ENCODE data around the gene AGR2.

AGR2 gene

DNA sequence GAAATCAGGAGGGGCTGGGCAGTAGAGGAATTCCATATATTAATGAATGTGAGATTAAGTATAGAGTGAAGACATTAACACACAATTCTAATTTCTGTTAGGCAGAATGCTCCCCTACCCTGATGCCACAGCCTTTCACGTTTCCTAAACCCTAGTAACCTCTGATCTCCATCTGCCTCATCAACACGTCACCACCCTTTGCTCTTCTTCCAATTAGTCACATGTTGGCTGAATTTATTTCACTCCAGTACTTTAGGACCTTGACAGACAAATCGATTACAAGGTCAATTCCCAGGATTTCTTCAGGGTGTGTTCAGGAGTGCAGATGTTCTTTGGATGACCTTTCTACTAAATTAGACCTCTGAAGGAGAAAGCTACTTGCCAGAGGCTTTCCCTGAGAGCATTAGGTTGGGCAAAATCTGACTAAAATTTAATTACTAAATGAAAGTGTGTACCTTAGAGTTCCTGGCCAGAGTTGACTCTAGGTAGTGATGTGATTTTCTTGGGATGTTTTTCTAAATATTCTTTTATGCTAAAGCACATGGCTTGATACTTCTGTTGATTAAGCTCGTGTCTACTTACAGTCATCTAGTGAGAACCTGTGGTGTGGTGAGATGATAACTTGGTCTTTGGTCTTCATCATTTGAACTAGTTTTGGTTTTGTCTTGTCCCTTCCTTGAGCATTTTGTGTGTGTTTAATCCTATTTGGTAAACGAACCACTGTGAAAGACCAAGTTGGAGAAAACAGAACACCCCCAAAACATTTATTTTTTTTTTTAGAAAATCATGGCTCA, 12.7 kb downstream of the AGR2 start:
- H3K4me3 ChIP-seq (ENCODE audit: control insufficient read depth, low read depth, low read length): no peak overlapping the region
- TF ChIP-seq, protein P1, sequence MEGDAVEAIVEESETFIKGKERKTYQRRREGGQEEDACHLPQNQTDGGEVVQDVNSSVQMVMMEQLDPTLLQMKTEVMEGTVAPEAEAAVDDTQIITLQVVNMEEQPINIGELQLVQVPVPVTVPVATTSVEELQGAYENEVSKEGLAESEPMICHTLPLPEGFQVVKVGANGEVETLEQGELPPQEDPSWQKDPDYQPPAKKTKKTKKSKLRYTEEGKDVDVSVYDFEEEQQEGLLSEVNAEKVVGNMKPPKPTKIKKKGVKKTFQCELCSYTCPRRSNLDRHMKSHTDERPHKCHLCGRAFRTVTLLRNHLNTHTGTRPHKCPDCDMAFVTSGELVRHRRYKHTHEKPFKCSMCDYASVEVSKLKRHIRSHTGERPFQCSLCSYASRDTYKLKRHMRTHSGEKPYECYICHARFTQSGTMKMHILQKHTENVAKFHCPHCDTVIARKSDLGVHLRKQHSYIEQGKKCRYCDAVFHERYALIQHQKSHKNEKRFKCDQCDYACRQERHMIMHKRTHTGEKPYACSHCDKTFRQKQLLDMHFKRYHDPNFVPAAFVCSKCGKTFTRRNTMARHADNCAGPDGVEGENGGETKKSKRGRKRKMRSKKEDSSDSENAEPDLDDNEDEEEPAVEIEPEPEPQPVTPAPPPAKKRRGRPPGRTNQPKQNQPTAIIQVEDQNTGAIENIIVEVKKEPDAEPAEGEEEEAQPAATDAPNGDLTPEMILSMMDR (conservative IDR thresholded peaks at IDR 0.05; ENCODE audit: control insufficient read depth, insufficient read depth, low read depth, low read length): no peak
- DNase-seq (ENCODE audit: low read depth): peak; percentile 86

DNA sequence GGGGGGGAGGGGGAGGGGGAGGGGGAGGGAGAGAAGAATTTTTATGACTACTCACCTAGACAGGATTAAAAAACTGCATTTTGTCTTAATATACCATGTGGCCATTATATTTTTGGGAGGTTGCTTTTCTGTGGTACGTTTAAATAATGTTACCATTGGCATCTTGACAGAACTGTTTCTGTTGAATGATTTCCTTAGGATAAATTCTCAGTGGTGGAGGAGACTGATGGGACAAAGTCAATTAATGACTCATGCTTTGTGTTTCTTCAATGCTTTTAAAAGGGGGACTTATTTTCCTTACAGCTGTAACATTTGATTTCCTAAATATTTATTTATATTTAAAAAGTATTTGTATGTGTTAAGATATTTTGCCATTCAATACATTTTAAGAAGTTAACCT, 13.7 kb downstream of the AGR2 start:
- TF ChIP-seq, protein P1 (conservative IDR thresholded peaks at IDR 0.05; ENCODE audit: control insufficient read depth, insufficient read depth, low read depth, low read length): no peak
- DNase-seq (ENCODE audit: low read depth): peak; percentile 58
- no peak overlapping the region for H3K4me3 ChIP-seq (ENCODE audit: control insufficient read depth, low read depth, low read length)

DNA sequence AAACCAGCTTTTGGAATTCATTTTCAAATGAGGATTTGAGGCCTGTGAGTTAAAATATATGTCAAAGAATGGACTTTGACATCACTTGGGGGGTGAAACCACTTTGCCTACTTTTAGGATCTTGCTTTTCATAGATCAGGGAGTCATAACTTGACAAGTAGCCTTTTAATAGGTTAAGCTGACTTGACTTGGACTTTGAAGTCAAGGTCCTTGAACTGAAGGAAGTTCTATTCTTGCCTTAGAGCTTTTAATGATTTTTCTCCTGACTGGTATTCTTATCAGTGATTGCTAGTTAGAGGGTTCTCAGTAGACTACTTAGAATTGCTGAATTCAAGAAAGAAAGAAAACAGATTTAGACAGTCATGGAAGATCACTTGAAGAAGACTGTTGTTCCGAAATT, 17.7 kb downstream of the AGR2 start:
- TF ChIP-seq, protein P1 (conservative IDR thresholded peaks at IDR 0.05; ENCODE audit: control insufficient read depth, insufficient read depth, low read depth, low read length): no peak
- no peak for DNase-seq (ENCODE audit: low read depth)

DNA sequence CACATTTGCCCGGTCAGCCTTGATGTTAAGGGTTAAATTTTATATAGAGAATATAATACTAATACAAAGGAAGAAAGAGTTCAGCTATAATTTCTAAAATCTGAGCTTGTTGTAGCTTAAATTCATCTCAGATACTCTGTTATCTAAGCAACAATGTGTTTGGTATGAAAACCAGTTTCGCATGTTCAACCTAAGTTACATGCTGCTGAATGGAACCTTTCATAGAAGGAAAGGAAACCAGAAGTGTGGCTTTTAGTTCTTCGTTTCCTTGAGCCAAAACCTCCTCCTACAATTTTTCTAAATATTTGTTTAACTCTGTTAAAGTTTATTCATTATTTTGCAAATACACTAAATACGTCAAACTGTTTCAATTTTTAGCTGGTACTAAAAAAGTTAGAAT, 18.5 kb downstream of the AGR2 start:
- H3K4me3 ChIP-seq (ENCODE audit: control insufficient read depth, low read depth, low read length): no peak overlapping the region
- TF ChIP-seq, protein P1 (conservative IDR thresholded peaks at IDR 0.05; ENCODE audit: control insufficient read depth, insufficient read depth, low read depth, low read length): no peak
- DNase-seq (ENCODE audit: low read depth): no peak

More for the DNA sequence above, 17.7 kb downstream of the AGR2 start:
- no peak overlapping the region for H3K4me3 ChIP-seq (ENCODE audit: control insufficient read depth, low read depth, low read length)

DNA sequence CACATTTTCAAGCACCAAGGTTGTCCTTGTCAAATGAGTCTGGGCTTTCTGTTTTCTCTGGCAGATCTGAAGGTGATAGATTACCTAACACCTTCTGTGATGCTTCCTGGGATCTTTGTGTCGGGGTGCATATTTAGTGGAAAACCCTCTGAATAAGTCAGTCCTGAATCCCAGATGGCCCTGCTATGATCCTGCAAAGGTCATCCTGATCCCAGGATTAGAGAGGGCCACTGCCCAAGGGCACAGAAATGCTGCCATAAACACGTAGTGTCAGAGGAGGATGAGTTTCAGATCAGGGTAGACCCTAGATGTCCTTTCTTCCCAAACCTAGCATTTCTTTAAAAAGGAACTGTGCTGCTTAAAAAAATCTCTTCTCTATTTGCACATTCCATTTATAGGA, 19.0 kb downstream of the AGR2 start:
- DNase-seq (ENCODE audit: low read depth): no peak
- TF ChIP-seq, protein P1 (conservative IDR thresholded peaks at IDR 0.05; ENCODE audit: control insufficient read depth, insufficient read depth, low read depth, low read length): no peak
- H3K4me3 ChIP-seq (ENCODE audit: control insufficient read depth, low read depth, low read length): no peak overlapping the region

DNA sequence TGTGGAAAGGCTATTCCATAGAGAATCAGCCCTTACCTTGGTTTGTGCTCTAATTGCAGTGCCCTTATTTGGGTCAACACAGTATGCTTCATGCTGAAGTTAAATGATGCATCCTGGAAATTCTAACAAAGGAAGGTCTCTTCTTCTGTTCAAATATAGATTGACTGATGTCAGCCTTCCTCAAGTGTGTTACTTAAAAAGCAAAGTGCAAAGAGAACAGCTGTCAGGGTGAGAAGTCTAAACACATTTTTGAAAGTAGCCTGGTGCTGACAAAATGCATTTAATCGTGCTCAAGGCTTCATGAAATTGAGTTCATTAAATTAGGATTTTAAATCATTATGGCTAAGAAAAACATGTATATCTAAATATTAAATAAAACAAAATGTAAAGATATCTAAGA, 19.5 kb downstream of the AGR2 start:
- DNase-seq (ENCODE audit: low read depth): no peak
- no peak overlapping the region for H3K4me3 ChIP-seq (ENCODE audit: control insufficient read depth, low read depth, low read length)
- TF ChIP-seq, protein P1 (conservative IDR thresholded peaks at IDR 0.05; ENCODE audit: control insufficient read depth, insufficient read depth, low read depth, low read length): no peak

Data from fibroblast of mammary gland (primary cell).